Ovary (tissue), 3 donors: Measurements from ENCODE around the gene PSMB3.

ENCODE experiments used
- EP300 ChIP-seq: sonication (generic); formaldehyde crosslinking; IDR thresholded peaks from one replicate; pipeline ENCODE4 v1.6.1; 2017; ENCODE audit warnings: antibody characterized with exemption
- POLR2A ChIP-seq: fragments of 450-650 bp; IDR thresholded peaks from one replicate; pipeline ENCODE4 v1.6.1; 2017; ENCODE audit warnings: antibody characterized with exemption, mild to moderate bottlenecking, moderate library complexity
- TF ChIP-seq, protein P1 (sequence below), 3 donors: fragments of 450-650 bp in 2 of 3; fragments of 200-600 bp in 1 of 3; IDR thresholded peaks; one replicate each; pipeline versions ENCODE4 v1.5.1 to v1.8.0; 2016 to 2022; ENCODE audit warnings: antibody characterized with exemption in 3 of 3, mild to moderate bottlenecking in 1 of 3
- donor health status: DM: no; HTN: no; CAD: no.

- TF ChIP-seq EP300 (no peak), POLR2A (no peak)
- TF ChIP-seq, protein P1, sequence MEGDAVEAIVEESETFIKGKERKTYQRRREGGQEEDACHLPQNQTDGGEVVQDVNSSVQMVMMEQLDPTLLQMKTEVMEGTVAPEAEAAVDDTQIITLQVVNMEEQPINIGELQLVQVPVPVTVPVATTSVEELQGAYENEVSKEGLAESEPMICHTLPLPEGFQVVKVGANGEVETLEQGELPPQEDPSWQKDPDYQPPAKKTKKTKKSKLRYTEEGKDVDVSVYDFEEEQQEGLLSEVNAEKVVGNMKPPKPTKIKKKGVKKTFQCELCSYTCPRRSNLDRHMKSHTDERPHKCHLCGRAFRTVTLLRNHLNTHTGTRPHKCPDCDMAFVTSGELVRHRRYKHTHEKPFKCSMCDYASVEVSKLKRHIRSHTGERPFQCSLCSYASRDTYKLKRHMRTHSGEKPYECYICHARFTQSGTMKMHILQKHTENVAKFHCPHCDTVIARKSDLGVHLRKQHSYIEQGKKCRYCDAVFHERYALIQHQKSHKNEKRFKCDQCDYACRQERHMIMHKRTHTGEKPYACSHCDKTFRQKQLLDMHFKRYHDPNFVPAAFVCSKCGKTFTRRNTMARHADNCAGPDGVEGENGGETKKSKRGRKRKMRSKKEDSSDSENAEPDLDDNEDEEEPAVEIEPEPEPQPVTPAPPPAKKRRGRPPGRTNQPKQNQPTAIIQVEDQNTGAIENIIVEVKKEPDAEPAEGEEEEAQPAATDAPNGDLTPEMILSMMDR (IDR thresholded peaks at IDR 0.05), result no peak
Measured at GRCh38 chr17:38713456-38714075, 39.0 kb upstream of the PSMB3 start.
